Naive thymus-derived CD4-positive, alpha-beta T cell (primary cell): ENCODE results near the gene ZNF750. TPM values are rescaled to one million over a fixed set of nuclear protein-coding genes. Genes with fewer than 3 reads are reported as not detected.

Experiments
- ATAC-seq: fragments of 150-1000 bp; cut with Tn5 transposase; 2 replicates; pipeline ENCODE4 v1.10.0; 2021; ENCODE audit warnings: mild to moderate bottlenecking, moderate library complexity
- CTCF ChIA-PET: fragments of 350-600 bp; sonication (Branson Sonifier 250); formaldehyde crosslinking; loops from one replicate; lab custom pipeline; 2021; ENCODE audit warnings: antibody characterized with exemption; lab: Charles Lee
- POLR2A ChIA-PET: fragments of 350-600 bp; sonication (Branson Sonifier 250); formaldehyde crosslinking; loops from one replicate; lab custom pipeline; 2021; ENCODE audit warnings: antibody characterized with exemption, inconsistent platforms; lab: Charles Lee
- DNase-seq, 9 donors: peaks; one replicate each; pipeline versions ENCODE4 v3.0.0 to v3.0.0-alpha.2; 2020 to 2022; ENCODE audit warnings: mixed read lengths in 1 of 9
- H3K27ac ChIP-seq: one replicate; pipeline ENCODE4 v1.7.0; 2013; ENCODE audit warnings: mild to moderate bottlenecking, low read depth, low read length, moderate library complexity
- H3K27me3 ChIP-seq, 2 donors: one replicate each; pipeline ENCODE4 v1.7.0; 2013; ENCODE audit warnings: low read length in 2 of 2, mild to moderate bottlenecking in 2 of 2, moderate library complexity in 2 of 2; ENCODE audit not compliant: control insufficient read depth in 2 of 2, insufficient read depth in 2 of 2
- H3K36me3 ChIP-seq, 3 experiments: 1 replicate in 2 of 3; 2 replicates in 1 of 3; pipeline ENCODE4 v1.7.0; 2013; ENCODE audit warnings: low read length in 3 of 3, mild to moderate bottlenecking in 3 of 3, moderate library complexity in 1 of 3; ENCODE audit not compliant: insufficient read depth in 3 of 3, control insufficient read depth in 2 of 3
- H3K4me1 ChIP-seq, 2 donors: one replicate each; pipeline ENCODE4 v1.7.0; 2013; ENCODE audit warnings: low read length in 2 of 2, mild to moderate bottlenecking in 2 of 2, moderate library complexity in 1 of 2; ENCODE audit not compliant: control insufficient read depth in 2 of 2, insufficient read depth in 2 of 2
- H3K4me3 ChIP-seq: 2 replicates; pipeline ENCODE4 v1.7.0; 2013; ENCODE audit warnings: mild to moderate bottlenecking, low read length
- H3K9me3 ChIP-seq, 3 experiments: 1 replicate in 2 of 3; 2 replicates in 1 of 3; pipeline ENCODE4 v1.7.0; 2013; ENCODE audit warnings: low read length in 3 of 3; ENCODE audit not compliant: control insufficient read depth in 2 of 3
- H3K27ac Mint-ChIP-seq, 9 donors: one replicate each; pipeline ENCODE4 v1.8.0; 2020 to 2022; ENCODE audit warnings: mixed read lengths in 9 of 9, mild to moderate bottlenecking in 8 of 9, moderate library complexity in 5 of 9, inconsistent platforms in 2 of 9
- H3K27me3 Mint-ChIP-seq, 5 donors: one replicate each; pipeline ENCODE4 v1.8.0; 2021 to 2022; ENCODE audit warnings: mixed read lengths in 5 of 5, mild to moderate bottlenecking in 1 of 5
- H3K36me3 Mint-ChIP-seq, 5 donors: one replicate each; pipeline ENCODE4 v1.8.0; 2020 to 2022; ENCODE audit warnings: mixed read lengths in 5 of 5, mild to moderate bottlenecking in 3 of 5, inconsistent platforms in 1 of 5
- H3K4me1 Mint-ChIP-seq, 7 donors: one replicate each; pipeline ENCODE4 v1.8.0; 2020 to 2022; ENCODE audit warnings: mixed read lengths in 7 of 7, mild to moderate bottlenecking in 3 of 7, inconsistent platforms in 1 of 7
- H3K4me3 Mint-ChIP-seq, 10 donors: one replicate each; pipeline ENCODE4 v1.8.0; 2020 to 2022; ENCODE audit warnings: mild to moderate bottlenecking in 10 of 10, mixed read lengths in 10 of 10, moderate library complexity in 6 of 10, inconsistent platforms in 2 of 10
- H3K9me3 Mint-ChIP-seq, 11 donors: one replicate each; pipeline ENCODE4 v1.8.0; 2020 to 2022; ENCODE audit warnings: mixed read lengths in 11 of 11, mild to moderate bottlenecking in 4 of 11, inconsistent platforms in 1 of 11, moderate library complexity in 1 of 11
- intact Hi-C, 2 donors: fragments of 100-400 bp; cut with micrococcal nuclease; formaldehyde crosslinking; loops; one replicate each; pipeline ENCODE4 v1.15.1; 2023
- polyA plus RNA-seq, 2 donors: library from polyadenylated mRNA; unstranded; fragments of 300-500 nt; fragmentation: Illumina TruSeq; gene quantifications; one replicate each; pipeline ENCODE4 v1.2.3, GENCODE V29; 2021
- total RNA-seq, 6 experiments: library from RNA in 5 of 6; stranded (reverse) in 5 of 6; gene quantifications; 1 replicate in 5 of 6; 2 replicates in 1 of 6; pipeline ENCODE4 v1.2.3 and lab custom pipeline; 2021 to 2026

The ZNF750 gene
- total and polyA plus RNA-seq, 7 experiments from 2014 or later = 0.13 TPM; not detected in 6

DNA sequence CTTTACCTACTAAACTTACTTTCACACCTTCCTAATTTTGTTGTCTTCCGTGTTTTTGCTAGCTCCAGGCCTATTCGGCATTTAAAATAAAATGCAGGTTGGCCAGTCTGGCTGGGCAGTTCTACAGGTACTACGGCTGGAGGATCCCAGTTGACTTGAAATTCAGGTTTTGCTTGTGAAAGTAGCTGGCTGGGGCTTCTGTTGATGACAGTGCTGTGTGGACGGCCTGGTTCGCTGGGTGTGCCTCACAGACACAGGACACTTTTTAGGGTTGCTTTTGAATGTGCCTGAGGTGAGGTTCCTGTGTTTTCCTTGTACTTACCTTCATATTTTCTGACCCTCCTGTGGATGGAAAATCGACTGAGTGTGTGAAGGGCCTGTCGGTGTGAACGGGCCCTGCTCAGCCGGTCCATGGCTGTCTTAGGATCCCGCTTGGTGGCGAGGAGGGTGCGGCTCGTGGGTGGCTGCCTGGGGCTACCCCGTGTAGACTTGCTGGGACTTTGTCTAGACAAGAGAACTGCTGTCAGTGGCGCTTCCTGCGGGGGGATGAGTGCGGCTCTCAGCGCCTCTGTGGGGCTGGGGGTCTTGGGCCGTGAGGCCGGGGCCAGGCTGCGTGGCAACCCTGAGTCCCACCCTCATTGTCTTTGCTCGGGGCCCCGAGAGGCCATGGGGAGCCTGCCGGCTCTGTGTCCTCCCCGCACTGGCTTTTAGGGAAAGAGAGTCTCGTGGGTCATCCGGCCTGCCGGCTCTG is 18.7 kb upstream of the ZNF750 start:
- Mint-ChIP-seq H3K9me3 (no peaks in the 10 kb centered on the region), H3K4me3 (peak overlapping the region; percentile 7 to 91 (median 82)), H3K27ac (peak overlapping the region; percentile 90 to 98 (median 96)), H3K27me3 (no peaks in the 10 kb centered on the region), H3K4me1 (peaks cover 30 to 62% (median 56%) of the 10 kb centered on the region in 7 donors), H3K36me3 (peaks cover 4 to 24% (median 18%) of the 10 kb centered on the region in 5 donors)
- POLR2A ChIA-PET = interaction anchor here (0.6 to 1.5 kb wide), 6 partner anchors 18 to 636 kb away, joined by 3 to 5 read pairs (median 3); partner anchors contain the start of gene ZNF750
- peak; percentile 36 for ATAC-seq
- CTCF ChIA-PET = interaction anchor here (0.6 to 3.1 kb wide), 4 partner anchors 22 to 77 kb away, joined by 3 to 13 read pairs (median 5); no protein-coding TSS in a partner anchor
- H3K36me3 ChIP-seq = peaks cover 0 to 7% (median 0%) of the 10 kb centered on the region in 3 experiments
- no peaks in the 10 kb centered on the region for H3K27me3 ChIP-seq
- DNase-seq = peak in 4 of 9 donors; percentile 22 to 40 (median 38)
- H3K4me1 ChIP-seq = peaks cover 33 to 39% of the 10 kb centered on the region in 2 donors
- H3K9me3 ChIP-seq = no peaks in the 10 kb centered on the region
- H3K27ac ChIP-seq = peak overlapping the region; percentile 74
- peak overlapping the region; percentile 30 for H3K4me3 ChIP-seq
- intact Hi-C loops = no loop called here

DNA sequence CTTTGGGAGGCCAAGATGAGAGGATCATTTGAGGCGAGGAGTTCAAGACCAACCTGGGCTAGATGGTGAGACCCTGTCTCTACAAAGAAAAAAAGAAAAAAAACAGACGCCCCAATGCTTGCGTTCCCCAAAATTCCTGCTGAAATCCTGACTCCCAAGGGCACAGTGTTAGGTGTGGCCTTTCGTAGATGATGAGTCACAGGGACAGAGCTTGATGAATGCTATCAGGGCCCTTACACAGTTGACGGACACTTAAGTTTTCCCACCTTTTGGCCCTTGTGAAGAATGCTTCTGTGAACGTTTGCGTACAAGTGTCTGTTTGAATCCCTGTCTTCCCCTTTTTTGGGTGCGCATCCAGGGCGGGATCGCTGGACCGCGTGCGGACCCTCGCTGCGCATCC is 16.5 kb upstream of the ZNF750 start:
- POLR2A ChIA-PET = no interaction called here
- ATAC-seq = no peak
- no peak overlapping the region for H3K4me3 ChIP-seq
- peaks cover 6 to 35% (median 13%) of the 10 kb centered on the region in 5 donors for H3K36me3 Mint-ChIP-seq
- H3K9me3 Mint-ChIP-seq = no peaks in the 10 kb centered on the region
- H3K36me3 ChIP-seq = peaks cover 0 to 7% (median 0%) of the 10 kb centered on the region in 3 experiments
- no peaks in the 10 kb centered on the region for H3K9me3 ChIP-seq
- no peak overlapping the region for H3K4me3 Mint-ChIP-seq
- intact Hi-C loops = no loop called here
- CTCF ChIA-PET = interaction anchor here (3.1 kb wide), 1 partner anchor 74 kb away, joined by 7 read pairs; no protein-coding TSS in a partner anchor
- peaks cover 18 to 28% of the 10 kb centered on the region in 2 donors for H3K4me1 ChIP-seq
- peak overlapping the region in 1 of 9 donors; percentile 23 for H3K27ac Mint-ChIP-seq
- H3K27ac ChIP-seq = no peak overlapping the region
- H3K4me1 Mint-ChIP-seq = peaks cover 29 to 44% (median 40%) of the 10 kb centered on the region in 7 donors
- no peak for DNase-seq
- no peaks in the 10 kb centered on the region for H3K27me3 Mint-ChIP-seq
- no peaks in the 10 kb centered on the region for H3K27me3 ChIP-seq

DNA sequence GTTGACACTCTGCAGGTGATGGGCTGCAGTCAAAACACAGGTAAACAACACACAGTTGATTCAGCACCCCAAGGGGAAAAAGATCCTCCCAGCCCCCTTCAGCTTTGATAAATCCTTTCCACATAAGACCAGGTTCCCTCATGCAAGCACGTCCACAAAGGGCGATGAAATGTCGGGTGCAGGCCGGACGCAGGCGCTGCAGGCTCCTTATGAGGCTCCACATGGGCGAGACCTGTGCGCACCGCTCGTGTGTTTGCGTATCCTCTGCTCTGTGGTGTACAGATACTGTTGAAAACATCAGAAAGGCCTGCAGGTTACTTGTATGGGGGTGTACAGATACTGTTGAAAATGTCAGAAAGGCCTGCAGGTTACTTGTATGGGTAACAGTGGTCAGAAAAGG is 14.4 kb upstream of the ZNF750 start:
- peaks cover 17 to 28% (median 22%) of the 10 kb centered on the region in 7 donors for H3K4me1 Mint-ChIP-seq
- peak overlapping the region in 1 of 9 donors; percentile 29 for H3K27ac Mint-ChIP-seq
- Histone ChIP-seq H3K36me3 (peaks cover 0 to 7% (median 0%) of the 10 kb centered on the region in 3 experiments), H3K4me1 (peaks cover 13 to 14% of the 10 kb centered on the region in 2 donors), H3K27ac (no peak overlapping the region), H3K27me3 (no peaks in the 10 kb centered on the region), H3K4me3 (no peak overlapping the region), H3K9me3 (no peaks in the 10 kb centered on the region)
- no peaks in the 10 kb centered on the region for H3K27me3 Mint-ChIP-seq
- intact Hi-C loops = no loop called here
- no peaks in the 10 kb centered on the region for H3K9me3 Mint-ChIP-seq
- ChIA-PET CTCF (interaction anchor here (0.8 to 1.4 kb wide), 3 partner anchors 9 to 22 kb away, joined by 3 to 6 read pairs (median 3); no protein-coding TSS in a partner anchor), POLR2A (interaction anchor here (0.8 to 1.5 kb wide), 2 partner anchors 9 to 11 kb away, joined by 3 to 11 read pairs; no protein-coding TSS in a partner anchor)
- H3K36me3 Mint-ChIP-seq = peaks cover 8 to 45% (median 12%) of the 10 kb centered on the region in 5 donors
- H3K4me3 Mint-ChIP-seq = no peak overlapping the region
- DNase-seq (no peak), ATAC-seq (no peak)

DNA sequence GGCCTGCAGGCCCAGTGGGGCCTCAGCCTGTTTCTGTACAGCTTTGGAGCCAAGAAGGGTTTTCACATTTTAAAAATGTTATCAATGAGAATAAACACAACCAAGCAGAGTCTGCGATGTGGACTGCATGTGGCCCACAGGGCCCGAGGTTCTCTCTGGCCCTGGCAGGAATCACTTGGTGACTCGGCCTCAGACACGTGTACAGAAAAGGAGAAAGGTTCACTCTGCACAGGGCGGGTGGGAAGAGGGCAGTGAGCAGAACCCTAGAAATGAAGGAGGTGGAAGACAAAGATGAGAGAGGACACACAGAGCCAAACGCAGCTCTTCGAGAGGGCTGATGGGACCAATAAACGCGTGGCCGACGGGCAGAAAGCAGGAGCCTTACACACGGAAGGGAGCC is 11.6 kb upstream of the ZNF750 start:
- Histone ChIP-seq H3K27me3 (no peaks in the 10 kb centered on the region), H3K27ac (no peak overlapping the region), H3K4me1 (no peaks in the 10 kb centered on the region), H3K36me3 (peaks cover 0 to 8% (median 0%) of the 10 kb centered on the region in 3 experiments), H3K4me3 (no peak overlapping the region), H3K9me3 (no peaks in the 10 kb centered on the region)
- H3K4me1 Mint-ChIP-seq = peaks cover 8 to 18% (median 14%) of the 10 kb centered on the region in 7 donors
- no peaks in the 10 kb centered on the region for H3K9me3 Mint-ChIP-seq
- ChIA-PET CTCF (no interaction called here), POLR2A (interaction anchor here (0.6 to 0.7 kb wide), 2 partner anchors 12 to 189 kb away, joined by 3 read pairs; no protein-coding TSS in a partner anchor)
- ATAC-seq (no peak), DNase-seq (no peak)
- H3K27me3 Mint-ChIP-seq = no peaks in the 10 kb centered on the region
- peaks cover 10 to 46% (median 13%) of the 10 kb centered on the region in 5 donors for H3K36me3 Mint-ChIP-seq
- H3K4me3 Mint-ChIP-seq = no peak overlapping the region
- H3K27ac Mint-ChIP-seq = peak overlapping the region in 1 of 9 donors; percentile 51
- intact Hi-C loops = no loop called here

GRCh38 chr17:82849076-82849945 is 9.5 kb upstream of the ZNF750 start:
- peak overlapping the region in 4 of 10 donors; percentile 10 to 70 (median 58) for H3K4me3 Mint-ChIP-seq
- peaks cover 0 to 8% (median 0%) of the 10 kb centered on the region in 3 experiments for H3K36me3 ChIP-seq
- no peak overlapping the region for H3K27ac ChIP-seq
- ChIA-PET POLR2A (interaction anchor here (1.0 kb wide), 1 partner anchor 13 kb away, joined by 3 read pairs; no protein-coding TSS in a partner anchor), CTCF (no interaction called here)
- no peaks in the 10 kb centered on the region for H3K27me3 Mint-ChIP-seq
- H3K27ac Mint-ChIP-seq = peak overlapping the region in 3 of 9 donors; percentile 11 to 63 (median 58)
- ATAC-seq (no peak), DNase-seq (no peak)
- peaks cover 8 to 18% (median 14%) of the 10 kb centered on the region in 7 donors for H3K4me1 Mint-ChIP-seq
- intact Hi-C loops = loop anchor here in 1 of 2 donors (2.0 kb wide), 1 partner anchor 15 kb away; no protein-coding TSS in a partner anchor
- H3K27me3 ChIP-seq = no peaks in the 10 kb centered on the region
- no peaks in the 10 kb centered on the region for H3K9me3 Mint-ChIP-seq
- H3K36me3 Mint-ChIP-seq = peaks cover 8 to 34% (median 11%) of the 10 kb centered on the region in 5 donors
- no peak overlapping the region for H3K4me3 ChIP-seq
- no peaks in the 10 kb centered on the region for H3K4me1 ChIP-seq
- H3K9me3 ChIP-seq = no peaks in the 10 kb centered on the region
